ENCODE results near the gene LARP1. TPM values are rescaled to one million over a fixed set of nuclear protein-coding genes. Genes with fewer than 3 reads are reported as not detected.

Gene LARP1
- total RNA-seq, 1 experiment from 2014 or later = 48.5 TPM

GRCh38 chr5:154857530-154858296, 102.5 kb downstream of the LARP1 start:
- DNase-seq (ENCODE audit: low spot score) = peak; percentile 96

DNA sequence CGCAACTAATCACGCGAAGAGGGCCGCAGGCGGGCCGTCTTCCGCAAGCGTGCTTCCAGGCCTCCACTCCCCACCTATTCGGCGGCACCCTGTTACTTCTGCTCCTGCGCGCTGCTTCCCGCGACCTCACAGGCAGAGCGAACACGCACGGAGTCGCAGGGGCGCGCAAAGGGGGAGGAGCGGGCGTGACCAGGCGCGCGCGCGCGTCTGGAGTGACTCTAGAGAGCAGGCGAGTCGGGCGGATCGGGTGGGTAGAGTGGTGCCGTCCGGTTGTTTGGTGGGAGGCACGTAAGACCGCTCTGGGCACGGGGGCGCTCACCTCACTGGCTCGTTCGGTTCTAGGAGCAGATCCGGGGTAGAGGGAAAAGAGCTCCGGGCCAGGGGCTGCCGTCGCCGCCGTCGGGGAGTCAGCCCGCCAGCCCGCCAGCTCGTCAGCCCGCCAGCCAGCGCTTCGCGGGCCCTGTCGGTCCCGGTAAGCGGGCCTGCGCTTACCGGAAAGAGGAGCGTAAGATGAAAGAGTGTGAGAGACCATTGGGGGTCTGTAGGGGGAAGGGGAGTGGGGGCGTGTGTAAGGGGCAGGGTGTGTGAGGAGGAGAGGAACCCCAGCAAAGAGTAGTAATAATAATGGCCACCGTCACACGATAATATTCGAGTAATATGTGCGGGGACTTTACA, 103.3 kb downstream of the LARP1 start, which contains the start of gene CNOT8:
CNOT8 (plus strand) TSS at position 331 of the 675 bp plus-strand sequence. CDS start 4,652 bp downstream, outside the sequence.
- DNase-seq (ENCODE audit: low spot score) = peak; percentile 94

GRCh38 chr5:154858972-154859871, 104.0 kb downstream of the LARP1 start:
- no peak for DNase-seq (ENCODE audit: low spot score)

- no peak for DNase-seq (ENCODE audit: low spot score)
Measured at GRCh38 chr5:154860123-154860522, 104.9 kb downstream of the LARP1 start.

- no peak for DNase-seq (ENCODE audit: low spot score)
Measured at GRCh38 chr5:154860765-154861164, 105.6 kb downstream of the LARP1 start.

DNA sequence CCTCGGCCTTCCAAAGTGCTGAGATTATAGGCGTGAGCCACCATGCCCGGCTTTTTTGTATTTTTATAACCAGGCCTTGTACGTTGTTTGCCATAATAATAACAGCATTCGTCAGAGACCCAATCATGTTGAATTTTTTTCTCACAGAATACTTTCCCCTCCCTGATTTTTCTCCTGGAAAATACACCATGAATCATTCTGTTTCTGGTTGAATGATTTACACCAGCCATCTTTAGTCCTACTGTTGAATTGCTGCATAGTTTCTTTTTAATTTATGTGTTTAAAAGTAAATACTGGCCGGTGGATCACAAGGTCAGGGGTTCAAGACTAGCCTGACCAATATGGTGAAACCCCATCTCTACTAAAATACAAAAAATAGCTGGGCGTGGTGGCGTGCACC, 106.8 kb downstream of the LARP1 start:
- no peak for DNase-seq (ENCODE audit: low spot score)

- DNase-seq (ENCODE audit: low spot score) = no peak
Measured at GRCh38 chr5:154862766-154863165, 107.6 kb downstream of the LARP1 start.

GRCh38 chr5:154863291-154864080, 108.3 kb downstream of the LARP1 start:
- DNase-seq (ENCODE audit: low spot score) = no peak

DNA sequence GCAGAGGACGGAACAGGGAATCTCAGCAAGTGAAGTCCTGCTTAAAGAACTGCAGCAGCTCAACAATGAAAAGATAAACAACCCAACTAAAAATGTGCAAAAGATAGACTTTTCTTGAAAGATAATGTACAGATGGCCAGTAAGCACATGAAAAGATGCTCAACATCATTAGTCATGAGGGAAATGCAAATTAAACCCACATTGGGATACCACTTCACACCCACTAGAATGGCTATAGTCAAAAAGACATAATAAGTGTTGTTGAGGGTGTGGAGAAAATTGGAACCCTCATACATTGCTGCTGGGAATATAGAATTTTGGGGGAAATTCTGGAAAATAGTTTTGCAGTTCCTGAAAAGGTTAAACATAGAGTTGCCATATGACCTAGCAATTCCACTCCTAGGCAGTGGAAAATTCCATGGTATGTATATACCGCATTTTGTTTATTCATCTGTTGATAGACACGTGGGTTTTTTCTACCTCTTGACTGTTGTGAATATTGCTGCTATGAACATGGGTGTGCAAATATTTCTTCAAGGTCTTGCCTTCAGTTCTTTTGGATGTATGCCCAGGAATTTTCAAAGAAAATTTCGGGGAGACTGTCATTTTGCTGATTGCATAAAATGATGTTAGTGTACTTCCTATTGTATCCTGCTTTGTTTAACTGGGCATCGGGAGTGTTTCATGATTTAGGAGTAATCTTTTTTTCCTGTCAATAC, 110.4 kb downstream of the LARP1 start:
- DNase-seq (ENCODE audit: low spot score) = no peak

- no peak for DNase-seq (ENCODE audit: low spot score)
Measured at GRCh38 chr5:154866841-154867240, 111.7 kb downstream of the LARP1 start.

Other genes with a start within 250 kb of the LARP1 start
- gene FAXDC2, start 95.2 kb downstream of the LARP1 start, total RNA-seq (2014; rRNA removed; shearing (Covaris generic)) = 0.81 and 3.2 TPM in 2 replicates
- 57.9 and 61.4 TPM in 2 replicates for gene CNOT8, start 103.2 kb downstream of the LARP1 start, total RNA-seq (2014; rRNA removed; shearing (Covaris generic))
- 9.7 and 12.6 TPM in 2 replicates for gene GEMIN5, start 182.8 kb downstream of the LARP1 start, total RNA-seq (2014; rRNA removed; shearing (Covaris generic))
- gene MRPL22, start 185.7 kb downstream of the LARP1 start, total RNA-seq (2014; rRNA removed; shearing (Covaris generic)) = 25.8 and 28.2 TPM in 2 replicates